ENCODE results near the gene COMT. TPM values are rescaled to one million over a fixed set of nuclear protein-coding genes. Genes with fewer than 3 reads are reported as not detected.

The COMT gene
- total RNA-seq, 4 donors from 2014 or later = 80.1 to 228 (median 190) TPM

DNA sequence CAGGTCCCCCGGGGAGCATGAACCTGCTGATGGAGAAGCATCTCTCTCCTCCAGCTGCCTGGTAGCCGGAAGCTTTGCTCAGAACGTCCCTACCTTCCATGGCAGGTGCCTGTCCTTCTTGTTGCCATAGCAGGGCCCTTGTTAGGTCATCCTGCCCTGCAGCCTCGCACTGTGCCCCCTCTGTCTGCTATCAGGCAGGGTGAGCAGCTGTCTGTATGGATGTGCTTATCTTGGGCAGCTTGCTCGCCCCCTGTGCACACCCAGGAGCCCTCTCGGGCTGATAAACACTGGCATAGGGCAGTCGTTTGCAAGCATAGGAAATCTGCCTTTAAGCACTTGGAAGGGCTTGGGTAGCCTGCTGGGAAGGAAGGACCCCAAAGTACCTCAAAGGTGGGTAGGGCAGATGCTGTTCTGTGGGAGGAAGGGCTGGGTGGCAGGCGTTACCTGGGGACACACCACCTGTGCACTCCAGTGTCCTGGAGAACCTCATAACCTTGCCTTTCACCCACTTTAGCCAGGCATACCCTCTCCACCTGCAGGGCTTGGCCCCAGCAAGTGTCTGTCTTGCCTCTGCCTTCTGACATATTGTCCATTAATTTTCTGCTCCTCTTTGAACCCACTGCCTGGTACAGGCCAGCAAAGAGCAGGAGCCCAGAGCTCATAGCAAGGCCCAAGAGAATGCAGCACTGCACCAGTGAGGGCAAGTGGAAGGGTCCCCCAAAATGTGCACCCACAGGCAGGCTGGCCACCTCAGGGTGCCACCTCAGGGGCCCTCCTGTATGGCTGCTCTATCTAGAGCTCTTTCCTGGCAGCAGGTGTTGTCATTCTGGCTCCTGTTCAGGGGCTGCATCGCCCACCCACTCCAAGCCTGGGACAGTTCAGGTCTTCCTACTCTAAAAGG lies 8.0 kb upstream of the COMT start:
- TF ChIP-seq, protein P1, sequence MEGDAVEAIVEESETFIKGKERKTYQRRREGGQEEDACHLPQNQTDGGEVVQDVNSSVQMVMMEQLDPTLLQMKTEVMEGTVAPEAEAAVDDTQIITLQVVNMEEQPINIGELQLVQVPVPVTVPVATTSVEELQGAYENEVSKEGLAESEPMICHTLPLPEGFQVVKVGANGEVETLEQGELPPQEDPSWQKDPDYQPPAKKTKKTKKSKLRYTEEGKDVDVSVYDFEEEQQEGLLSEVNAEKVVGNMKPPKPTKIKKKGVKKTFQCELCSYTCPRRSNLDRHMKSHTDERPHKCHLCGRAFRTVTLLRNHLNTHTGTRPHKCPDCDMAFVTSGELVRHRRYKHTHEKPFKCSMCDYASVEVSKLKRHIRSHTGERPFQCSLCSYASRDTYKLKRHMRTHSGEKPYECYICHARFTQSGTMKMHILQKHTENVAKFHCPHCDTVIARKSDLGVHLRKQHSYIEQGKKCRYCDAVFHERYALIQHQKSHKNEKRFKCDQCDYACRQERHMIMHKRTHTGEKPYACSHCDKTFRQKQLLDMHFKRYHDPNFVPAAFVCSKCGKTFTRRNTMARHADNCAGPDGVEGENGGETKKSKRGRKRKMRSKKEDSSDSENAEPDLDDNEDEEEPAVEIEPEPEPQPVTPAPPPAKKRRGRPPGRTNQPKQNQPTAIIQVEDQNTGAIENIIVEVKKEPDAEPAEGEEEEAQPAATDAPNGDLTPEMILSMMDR (IDR thresholded peaks at IDR 0.05; ENCODE audit: low read depth) = no peak

DNA sequence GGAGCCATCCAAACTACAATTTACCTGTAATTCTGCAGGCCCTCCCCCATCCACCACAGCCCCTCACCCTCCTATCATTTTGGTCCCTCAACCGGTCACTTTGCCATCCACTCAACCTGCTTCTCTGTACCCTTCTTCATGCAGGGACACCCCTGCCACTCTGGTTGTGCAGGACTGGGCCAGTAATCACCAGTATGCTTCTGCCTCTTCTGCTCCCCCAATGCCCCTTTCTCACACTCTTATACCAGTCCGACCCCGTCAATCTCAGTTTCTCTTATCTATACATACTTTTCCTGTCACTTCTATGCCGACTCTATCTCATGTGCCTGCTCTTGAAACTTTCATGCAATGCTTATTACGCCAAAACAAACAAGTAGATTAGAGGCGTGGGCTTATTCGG lies 5.1 kb upstream of the COMT start:
- TF ChIP-seq, protein P1 (IDR thresholded peaks at IDR 0.05; ENCODE audit: low read depth) = no peak

DNA sequence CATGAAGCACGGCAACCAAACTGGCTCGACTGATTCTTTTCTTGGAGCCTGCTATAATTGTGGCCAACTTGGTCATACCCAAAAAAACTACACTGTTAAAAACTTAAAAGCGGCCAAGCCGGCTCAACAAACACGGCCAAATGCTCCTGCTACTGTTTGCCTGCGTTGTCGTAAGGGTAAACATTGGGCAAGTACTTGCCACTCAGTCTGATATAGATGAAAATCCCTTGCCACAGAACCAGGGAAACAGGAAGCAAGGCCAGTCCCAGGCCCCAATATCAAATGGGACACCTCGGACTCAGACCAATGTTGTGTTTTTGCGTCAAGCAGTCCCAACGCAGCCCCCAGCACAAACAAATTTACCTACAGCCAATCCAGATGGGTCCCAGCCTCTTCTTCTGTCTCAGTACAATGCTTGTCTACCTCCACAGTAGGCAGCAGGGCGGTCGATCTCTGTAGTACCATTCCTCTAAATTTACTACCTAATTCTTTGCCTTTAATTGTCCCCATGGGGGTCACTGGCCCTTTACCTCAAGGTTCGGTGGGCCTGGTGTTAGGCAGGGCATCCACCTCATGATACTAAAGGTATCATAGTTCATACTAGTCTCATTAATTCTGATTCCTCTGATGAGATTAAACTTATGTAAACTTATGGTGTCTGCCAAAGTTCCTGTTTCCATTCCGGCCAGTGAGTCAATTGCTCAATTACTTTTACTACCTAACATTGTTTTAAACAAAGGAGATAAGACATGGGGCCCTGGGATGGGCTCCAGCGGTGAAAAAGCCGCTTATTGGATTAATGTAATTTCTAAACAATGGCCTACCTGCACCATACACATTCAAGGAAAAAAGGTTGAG lies 3.7 kb upstream of the COMT start:
- TF ChIP-seq, protein P1 (IDR thresholded peaks at IDR 0.05; ENCODE audit: low read depth) = no peak

DNA sequence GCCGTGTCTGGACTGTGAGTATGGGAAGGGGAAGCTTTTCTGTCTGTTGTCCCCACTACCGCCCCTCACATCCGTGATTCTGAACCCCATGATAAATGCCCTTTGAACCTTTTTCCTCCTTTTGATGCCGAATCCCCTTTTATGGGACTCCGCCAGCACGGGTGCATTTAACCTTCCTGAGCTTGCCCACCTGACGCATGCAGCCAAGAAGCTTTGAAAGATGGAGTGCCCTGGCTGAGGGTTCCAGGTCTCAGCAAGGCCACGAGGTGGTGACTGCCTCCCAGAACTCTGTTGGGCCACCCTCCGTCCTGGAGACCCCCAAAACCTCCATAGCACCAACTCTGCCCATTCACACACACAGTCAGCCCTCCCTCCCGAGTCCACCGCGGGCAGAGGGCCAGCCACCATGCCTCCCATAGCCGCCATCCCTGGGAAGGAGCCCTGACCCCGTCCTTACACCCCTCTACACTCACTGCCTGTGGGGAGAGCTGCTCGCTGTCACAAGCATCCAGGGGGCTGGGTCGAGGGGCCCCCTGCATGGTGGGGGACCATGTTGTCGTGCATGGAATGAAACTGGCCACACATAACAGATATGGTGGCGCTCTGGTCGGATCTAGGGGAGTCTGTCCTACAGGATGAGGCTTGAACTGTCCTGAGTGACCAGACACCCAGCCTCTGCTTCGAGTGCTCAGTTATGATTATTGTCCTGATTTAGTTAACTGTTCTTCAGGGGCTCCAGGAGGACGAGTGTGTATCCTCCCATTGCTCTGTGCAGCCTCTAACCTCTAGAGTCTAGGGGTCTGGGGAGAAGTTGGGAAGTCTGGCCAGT lies 822 bp upstream of the COMT start:
- TF ChIP-seq, protein P1 (IDR thresholded peaks at IDR 0.05; ENCODE audit: low read depth) = no peak

DNA sequence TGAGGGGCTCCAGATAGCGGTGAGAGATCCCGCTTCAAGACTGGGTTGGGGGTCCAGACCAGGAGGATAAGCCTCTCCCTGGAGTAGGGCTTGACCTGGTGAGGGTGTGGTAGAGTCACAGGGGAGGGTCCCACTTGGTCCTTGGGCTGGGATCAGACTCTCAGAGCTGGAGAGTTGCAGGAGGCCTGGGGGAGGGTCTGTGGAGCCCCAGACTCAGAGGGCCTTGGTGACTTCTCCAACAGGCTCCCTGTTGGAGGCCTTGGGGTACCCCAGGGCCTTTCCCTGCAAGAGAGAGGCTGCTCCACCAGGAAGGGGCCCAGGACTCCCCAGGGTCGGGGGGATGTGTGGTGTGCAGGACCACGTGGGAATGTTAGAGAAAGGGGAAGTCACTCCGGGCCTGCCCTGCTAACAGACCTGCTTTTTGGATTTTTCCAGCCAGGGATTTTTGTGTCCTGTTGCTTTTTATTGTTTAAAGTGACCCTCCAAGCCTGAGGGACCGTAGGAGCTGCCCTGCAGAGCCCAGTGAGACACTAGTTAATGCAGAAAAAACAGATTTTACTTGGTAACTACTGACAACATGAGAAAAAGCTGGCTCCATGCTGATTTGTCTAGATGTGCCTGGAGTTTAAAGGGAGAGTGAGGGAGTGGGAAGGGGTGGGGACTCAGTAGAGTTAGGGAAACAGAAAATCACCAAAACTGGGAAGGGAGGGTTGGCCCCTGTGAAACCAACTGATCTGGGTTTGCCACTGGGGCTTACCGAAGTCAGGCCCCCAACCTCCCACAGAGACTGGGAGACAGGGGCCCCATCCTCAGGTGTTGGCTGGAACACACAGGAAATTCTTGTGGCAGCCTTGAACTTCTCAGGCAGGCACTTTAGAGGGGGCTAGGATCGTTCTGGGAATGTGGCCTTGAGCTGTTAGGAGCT lies 847 bp downstream of the COMT start:
- TF ChIP-seq, protein P1 (IDR thresholded peaks at IDR 0.05; ENCODE audit: low read depth) = no peak
